ENCODE results near the gene POLR3H. TPM values are rescaled to one million over a fixed set of nuclear protein-coding genes. Genes with fewer than 3 reads are reported as not detected.

The POLR3H gene
- total RNA-seq, 2 donors from 2014 or later, result 30.1 to 32.6 TPM

GRCh38 chr22:41485033-41485432 lies 59.2 kb downstream of the POLR3H start:
- H3K4me1 Mint-ChIP-seq, result peaks cover 6% of the 10 kb centered on the region
- H3K27ac Mint-ChIP-seq, result no peak overlapping the region
- H3K9me3 ChIP-seq (ENCODE audit: control insufficient read depth, low read length), result no peaks in the 10 kb centered on the region
- no peaks in the 10 kb centered on the region for H3K9me3 Mint-ChIP-seq
- no peaks in the 10 kb centered on the region for H3K4me1 ChIP-seq (ENCODE audit: control insufficient read depth, insufficient read depth, low read length)
- H3K36me3 Mint-ChIP-seq (ENCODE audit: low read depth), result no peaks in the 10 kb centered on the region
- no peaks in the 10 kb centered on the region for H3K27me3 Mint-ChIP-seq (ENCODE audit: insufficient read depth)
- no peak overlapping the region for H3K9ac ChIP-seq (ENCODE audit: extremely low read depth, low read length, poor library complexity, severe bottlenecking)
- TF ChIP-seq CTCF (conservative IDR thresholded peaks at IDR 0.05), result no peak
- no peaks in the 10 kb centered on the region for H3K36me3 ChIP-seq (ENCODE audit: control insufficient read depth, insufficient read depth, low read length)
- no peak overlapping the region for H3K4me3 ChIP-seq (ENCODE audit: low read length)
- 88 to 96% methylated on average over 4 to 7 of the region's 7 CpGs for WGBS, 2 experiments (ENCODE audit: insufficient coverage in 1 of 2, insufficient read length in 1 of 2)
- DNase-seq, result no peak
- no peaks in the 10 kb centered on the region for H3K27me3 ChIP-seq (ENCODE audit: control insufficient read depth, insufficient read depth, low read length, poor library complexity, severe bottlenecking)
- no peak overlapping the region for H3K4me3 Mint-ChIP-seq
- no peak overlapping the region for H3K27ac ChIP-seq (ENCODE audit: low read depth, low read length)

- H3K4me3 ChIP-seq (ENCODE audit: low read length), result no peak overlapping the region
- Mint-ChIP-seq H3K27me3 (ENCODE audit: insufficient read depth) (no peaks in the 10 kb centered on the region), H3K9me3 (no peaks in the 10 kb centered on the region), H3K36me3 (ENCODE audit: low read depth) (no peaks in the 10 kb centered on the region), H3K27ac (peak overlapping the region; percentile 11), H3K4me3 (no peak overlapping the region), H3K4me1 (peaks cover 6% of the 10 kb centered on the region)
- H3K9ac ChIP-seq (ENCODE audit: extremely low read depth, low read length, poor library complexity, severe bottlenecking), result no peak overlapping the region
- H3K27ac ChIP-seq (ENCODE audit: low read depth, low read length), result no peak overlapping the region
- DNase-seq, result no peak
- WGBS, 2 experiments (ENCODE audit: insufficient coverage in 1 of 2, insufficient read length in 1 of 2), result 72 to 82% methylated on average over 2 of the region's 2 CpGs
- no peak for TF ChIP-seq CTCF (conservative IDR thresholded peaks at IDR 0.05)
- no peaks in the 10 kb centered on the region for H3K36me3 ChIP-seq (ENCODE audit: control insufficient read depth, insufficient read depth, low read length)
- H3K27me3 ChIP-seq (ENCODE audit: control insufficient read depth, insufficient read depth, low read length, poor library complexity, severe bottlenecking), result no peaks in the 10 kb centered on the region
- H3K9me3 ChIP-seq (ENCODE audit: control insufficient read depth, low read length), result no peaks in the 10 kb centered on the region
- H3K4me1 ChIP-seq (ENCODE audit: control insufficient read depth, insufficient read depth, low read length), result no peaks in the 10 kb centered on the region
These were observed 61.8 kb downstream of the POLR3H start for GRCh38 chr22:41482319-41482935.

- no peak overlapping the region for H3K27ac Mint-ChIP-seq
- no peaks in the 10 kb centered on the region for H3K36me3 Mint-ChIP-seq (ENCODE audit: low read depth)
- H3K4me3 Mint-ChIP-seq, result no peak overlapping the region
- Histone ChIP-seq H3K9ac (ENCODE audit: extremely low read depth, low read length, poor library complexity, severe bottlenecking) (no peak overlapping the region), H3K9me3 (ENCODE audit: control insufficient read depth, low read length) (no peaks in the 10 kb centered on the region), H3K4me3 (ENCODE audit: low read length) (no peak overlapping the region), H3K27ac (ENCODE audit: low read depth, low read length) (no peak overlapping the region), H3K27me3 (ENCODE audit: control insufficient read depth, insufficient read depth, low read length, poor library complexity, severe bottlenecking) (no peaks in the 10 kb centered on the region), H3K36me3 (ENCODE audit: control insufficient read depth, insufficient read depth, low read length) (no peaks in the 10 kb centered on the region), H3K4me1 (ENCODE audit: control insufficient read depth, insufficient read depth, low read length) (no peaks in the 10 kb centered on the region)
- H3K4me1 Mint-ChIP-seq, result peaks cover 2% of the 10 kb centered on the region
- no peak for TF ChIP-seq CTCF (conservative IDR thresholded peaks at IDR 0.05)
- DNase-seq, result peak; percentile 67
- no peaks in the 10 kb centered on the region for H3K9me3 Mint-ChIP-seq
- H3K27me3 Mint-ChIP-seq (ENCODE audit: insufficient read depth), result no peaks in the 10 kb centered on the region
- 50 to 90% methylated on average over 2 to 5 of the region's 5 CpGs for WGBS, 2 experiments (ENCODE audit: insufficient coverage in 1 of 2, insufficient read length in 1 of 2)
These were observed 62.3 kb downstream of the POLR3H start for GRCh38 chr22:41481925-41482318.
